Stimulated activated CD4-positive, alpha-beta T cell treated with anti-CD3 and anti-CD28 coated beads, Interleukin-4, amount 100 ng/mL, for 1 hour (primary cell): Measurements from ENCODE around the gene MRPS31.

Experiments
- DNase-seq: peaks from one replicate; pipeline ENCODE4 v3.0.0-alpha.2; 2020

MRPS31 gene

GRCh38 chr13:40770934-40771618 is at the start of gene MRPS31:
MRPS31 (minus strand) TSS chr13:40771190; CDS start chr13:40771136, 54 bp downstream.
- DNase-seq: peak; percentile 94

- DNase-seq: no peak
Measured at GRCh38 chr13:40819797-40820315, 48.9 kb upstream of the MRPS31 start.

- no peak for DNase-seq
Measured at GRCh38 chr13:40818926-40819325, 47.9 kb upstream of the MRPS31 start.

GRCh38 chr13:40814803-40815202 is 43.8 kb upstream of the MRPS31 start:
- DNase-seq: no peak

GRCh38 chr13:40813667-40814454 is 42.9 kb upstream of the MRPS31 start:
- DNase-seq: no peak

- DNase-seq: no peak
Measured at GRCh38 chr13:40812724-40813445, 41.9 kb upstream of the MRPS31 start.

GRCh38 chr13:40812102-40812501 is 41.1 kb upstream of the MRPS31 start:
- DNase-seq: no peak

GRCh38 chr13:40809471-40809870 is 38.5 kb upstream of the MRPS31 start:
- DNase-seq: no peak

- DNase-seq: no peak
Measured at GRCh38 chr13:40806241-40806640, 35.3 kb upstream of the MRPS31 start.

GRCh38 chr13:40803316-40803715 is 32.3 kb upstream of the MRPS31 start:
- DNase-seq: no peak

GRCh38 chr13:40801255-40802217 is 30.5 kb upstream of the MRPS31 start:
- DNase-seq: no peak

GRCh38 chr13:40800559-40800958 is 29.6 kb upstream of the MRPS31 start:
- DNase-seq: no peak

- no peak for DNase-seq
Measured at GRCh38 chr13:40799508-40799907, 28.5 kb upstream of the MRPS31 start.

- DNase-seq: no peak
Measured at GRCh38 chr13:40798380-40798779, 27.4 kb upstream of the MRPS31 start.

- DNase-seq: no peak
Measured at GRCh38 chr13:40796649-40797048, 25.7 kb upstream of the MRPS31 start.

GRCh38 chr13:40794414-40795368 is 23.7 kb upstream of the MRPS31 start:
- no peak for DNase-seq

GRCh38 chr13:40793339-40793738 is 22.3 kb upstream of the MRPS31 start:
- DNase-seq: no peak

- DNase-seq: no peak
Measured at GRCh38 chr13:40792284-40793051, 21.5 kb upstream of the MRPS31 start.

- DNase-seq: no peak
Measured at GRCh38 chr13:40790154-40790616, 19.2 kb upstream of the MRPS31 start.
